Omental fat pad (tissue), 4 donors: ENCODE results near the gene RAF1. TPM values are rescaled to one million over a fixed set of nuclear protein-coding genes. Genes with fewer than 3 reads are reported as not detected.

Source experiments
- ATAC-seq: fragments of 150-250 bp; one replicate; pipeline ENCODE4 v1.9.1; 2016; ENCODE audit warnings: mild to moderate bottlenecking, moderate library complexity; ENCODE audit not compliant: low FRiP score
- DNase-seq: peaks from one replicate; pipeline ENCODE4 v3.0.0-alpha.2; 2019; ENCODE audit warnings: low spot score
- CTCF ChIP-seq, 3 donors: fragments of 450-650 bp; IDR thresholded peaks; one replicate each; pipeline ENCODE4 v1.5.1; 2016 to 2017; ENCODE audit warnings: antibody characterized with exemption in 3 of 3, mild to moderate bottlenecking in 3 of 3, moderate library complexity in 2 of 3
- total RNA-seq, 4 donors: library from RNA; depleted of rRNA; stranded (reverse); fragments of >200 nt; gene quantifications; one replicate each; pipeline ENCODE4 v1.1.0, GENCODE V29; 2016

Gene RAF1
- total RNA-seq, 4 donors from 2014 or later = 83.4 to 120 (median 106) TPM

- TF ChIP-seq CTCF (IDR thresholded peaks at IDR 0.05) = no peak
- ATAC-seq (no peak), DNase-seq (no peak)
Measured at GRCh38 chr3:12689997-12690711, 26.2 kb upstream of the RAF1 start.

DNA sequence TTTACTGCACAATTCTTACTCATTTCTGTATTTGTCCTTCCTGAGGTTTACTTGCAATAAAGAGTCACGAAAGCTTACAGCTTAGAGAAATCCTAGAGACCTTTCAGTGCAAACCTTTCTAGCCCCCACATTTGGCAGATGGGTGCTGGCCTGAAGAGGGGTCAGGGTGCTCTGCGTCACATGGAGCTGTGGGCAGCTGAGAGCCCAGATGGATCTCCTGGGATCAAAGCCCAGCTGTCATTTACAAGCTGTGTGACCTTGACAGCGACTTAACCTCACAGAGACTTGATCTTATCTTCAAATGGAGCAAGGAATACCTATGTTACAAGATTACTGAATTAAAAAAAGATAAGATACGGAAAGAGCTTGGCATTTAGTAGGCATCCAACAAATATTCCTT, 24.0 kb upstream of the RAF1 start:
- TF ChIP-seq CTCF (IDR thresholded peaks at IDR 0.05) = no peak
- ATAC-seq = no peak
- no peak for DNase-seq

- DNase-seq (no peak), ATAC-seq (no peak)
- TF ChIP-seq CTCF (IDR thresholded peaks at IDR 0.05) = no peak
Measured at GRCh38 chr3:12686096-12686495, 22.2 kb upstream of the RAF1 start.

GRCh38 chr3:12681943-12682390, 18.1 kb upstream of the RAF1 start:
- TF ChIP-seq CTCF (IDR thresholded peaks at IDR 0.05) = no peak
- no peak for DNase-seq

GRCh38 chr3:12681089-12681942, 17.4 kb upstream of the RAF1 start:
- peak; percentile 37 for ATAC-seq

More at GRCh38 chr3:12681943-12682390, 18.1 kb upstream of the RAF1 start:
- peak; percentile 59 for ATAC-seq

DNA sequence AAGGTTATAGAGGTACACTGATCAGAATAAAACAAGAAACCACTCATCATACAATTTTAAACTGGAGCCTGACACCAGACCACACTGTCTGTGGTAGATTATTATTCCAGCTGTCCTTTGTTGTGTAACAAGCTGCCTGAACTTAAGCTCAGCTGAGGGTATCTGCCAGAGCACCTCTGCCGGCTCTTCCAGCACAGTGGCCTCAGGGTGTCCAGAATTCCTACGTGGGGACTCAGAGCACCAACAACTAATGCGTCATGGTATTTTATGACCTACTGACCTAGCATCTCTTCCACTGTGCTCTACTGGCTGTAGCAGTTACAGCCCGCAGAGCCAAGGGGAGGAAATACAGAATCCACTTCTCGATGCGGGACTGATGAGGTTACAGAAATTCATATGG, 15.6 kb upstream of the RAF1 start:
- no peak for TF ChIP-seq CTCF (IDR thresholded peaks at IDR 0.05)
- ATAC-seq (no peak), DNase-seq (no peak)

More at GRCh38 chr3:12681089-12681942, 17.4 kb upstream of the RAF1 start:
- no peak for DNase-seq
- no peak for TF ChIP-seq CTCF (IDR thresholded peaks at IDR 0.05)
